ENCODE results near the gene CYTH3. TPM values are rescaled to one million over a fixed set of nuclear protein-coding genes. Genes with fewer than 3 reads are reported as not detected.
A peak's percentile ranks its signal among the peaks of the same experiment; 100 is the strongest.

CYTH3 gene
- total and polyA plus RNA-seq, 7 donors, result 6.1 to 15.0 (median 13.5) TPM

- Histone ChIP-seq H3K4me3 (peak overlapping the region; percentile 18), H3K27ac (peak overlapping the region; percentile 46), H3K27me3 (ENCODE audit: insufficient read depth in 3 of 3, low read length in 2 of 3) (no peaks in the 10 kb centered on the region), H3K4me1 (peaks cover 21% of the 10 kb centered on the region), H3K9me3 (no peaks in the 10 kb centered on the region), H3K36me3 (ENCODE audit: insufficient read depth in 1 of 2, low read depth in 1 of 2) (peaks cover 0 to 33% of the 10 kb centered on the region in 2 donors)
- ATAC-seq, result no peak
- intact Hi-C loops (cut with DNase I), result loop anchor here in 1 of 2 donors (5.0 kb wide), 1 partner anchor 51 kb away; no protein-coding TSS in a partner anchor
- no peak for TF ChIP-seq CTCF (IDR thresholded peaks at IDR 0.05)
- 86 to 93% (median 92%) methylated on average over 59 of the region's 59 CpGs for WGBS, 3 donors
- DNase-seq, result no peak
Measured at GRCh38 chr7:6170571-6171531, 101.6 kb downstream of the CYTH3 start.

- Histone ChIP-seq H3K4me1 (peaks cover 19% of the 10 kb centered on the region), H3K27ac (no peak overlapping the region), H3K4me3 (peak overlapping the region; percentile 18), H3K9me3 (no peaks in the 10 kb centered on the region), H3K36me3 (ENCODE audit: insufficient read depth in 1 of 2, low read depth in 1 of 2) (peaks cover 0 to 41% of the 10 kb centered on the region in 2 donors), H3K27me3 (ENCODE audit: insufficient read depth in 3 of 3, low read length in 2 of 3) (no peaks in the 10 kb centered on the region)
- no peak for DNase-seq
- intact Hi-C loops (cut with DNase I), result loop anchor here (5.0 kb wide), 2 partner anchors 52 to 102 kb away; partner anchors contain the start of gene CYTH3 (in 1 of the 2)
- no peak for TF ChIP-seq CTCF (IDR thresholded peaks at IDR 0.05)
- 87 to 93% (median 91%) methylated on average over 36 of the region's 36 CpGs for WGBS, 3 donors
- ATAC-seq, result no peak
Measured at GRCh38 chr7:6169805-6170520, 102.5 kb downstream of the CYTH3 start.

- ATAC-seq (peak in 1 of 4 donors; percentile 2), DNase-seq (no peak)
- H3K36me3 ChIP-seq (ENCODE audit: insufficient read depth in 1 of 2, low read depth in 1 of 2), result peaks cover 0 to 51% of the 10 kb centered on the region in 2 donors
- intact Hi-C loops (cut with DNase I), result loop anchor here in 1 of 2 donors (5.0 kb wide), 1 partner anchor 104 kb away; the partner anchor contains the start of gene CYTH3
- peaks cover 19% of the 10 kb centered on the region for H3K4me1 ChIP-seq
- no peaks in the 10 kb centered on the region for H3K9me3 ChIP-seq
- no peaks in the 10 kb centered on the region for H3K27me3 ChIP-seq (ENCODE audit: insufficient read depth in 3 of 3, low read length in 2 of 3)
- 57 to 81% (median 60%) methylated on average over 14 of the region's 14 CpGs for WGBS, 3 donors
- H3K27ac ChIP-seq, result peak overlapping the region; percentile 46
- TF ChIP-seq CTCF (IDR thresholded peaks at IDR 0.05), result no peak
- H3K4me3 ChIP-seq, result no peak overlapping the region
Measured at GRCh38 chr7:6168477-6168868, 104.0 kb downstream of the CYTH3 start.

GRCh38 chr7:6167587-6168476 is 104.6 kb downstream of the CYTH3 start:
- Histone ChIP-seq H3K4me3 (no peak overlapping the region), H3K27me3 (ENCODE audit: insufficient read depth in 3 of 3, low read length in 2 of 3) (no peaks in the 10 kb centered on the region), H3K27ac (peak overlapping the region; percentile 46), H3K9me3 (no peaks in the 10 kb centered on the region), H3K36me3 (ENCODE audit: insufficient read depth in 1 of 2, low read depth in 1 of 2) (peaks cover 0 to 53% of the 10 kb centered on the region in 2 donors), H3K4me1 (peaks cover 19% of the 10 kb centered on the region)
- TF ChIP-seq CTCF (IDR thresholded peaks at IDR 0.05), result no peak
- WGBS, 3 donors, result 67 to 78% (median 69%) methylated on average over 22 of the region's 22 CpGs
- peak in 1 of 4 donors; percentile 14 for ATAC-seq
- no peak for DNase-seq
- intact Hi-C loops (cut with DNase I), result loop anchor here in 1 of 2 donors (5.0 kb wide), 1 partner anchor 104 kb away; the partner anchor contains the start of gene CYTH3
